PC-3 (cell line): ENCODE data around the gene OR51F1. TPM values are rescaled to one million over a fixed set of nuclear protein-coding genes. Genes with fewer than 3 reads are reported as not detected.

ENCODE experiments used
- ATAC-seq: fragments of 200-7000 bp; cut with Tn5 transposase; 2 replicates; pipeline ENCODE4 v1.9.1; 2020; ENCODE audit warnings: mild to moderate bottlenecking, moderate library complexity
- Bru-seq: library from RNA; stranded (reverse); fragments of 400-500 nt; gene quantifications from one replicate; lab custom pipeline; 2021; lab: Mats Ljungman, UMichigan
- BruChase-seq, 2 experiments: library from RNA; stranded (reverse); fragments of 400-500 nt; gene quantifications; one replicate each; lab custom pipeline; 2021; lab: Mats Ljungman, UMichigan
- BruUV-seq: library from RNA; stranded (reverse); fragments of 400-500 nt; replicated peaks from 2 replicates; lab custom pipeline; 2021; lab: Mats Ljungman, UMichigan
- CTCF ChIA-PET: fragments of 300-600 bp; sonication (Branson Sonifier 250); formaldehyde crosslinking; loops from one replicate; lab custom pipeline; 2022; ENCODE audit warnings: antibody characterized with exemption; lab: Charles Lee
- POLR2A ChIA-PET: fragments of 300-600 bp; sonication (Branson Sonifier 250); formaldehyde crosslinking; loops from one replicate; lab custom pipeline; 2022; ENCODE audit warnings: antibody characterized with exemption; ENCODE audit not compliant: unreplicated experiment; lab: Charles Lee
- DNase-seq: peaks from one replicate; pipeline ENCODE4 v3.0.0-alpha.2; 2015
- H2AFZ ChIP-seq: fragments of 300-600 bp; sonication (generic); 2 replicates; pipeline ENCODE4 v1.6.0; 2016; ENCODE audit warnings: antibody characterized with exemption, low read length
- H3F3A ChIP-seq: fragments of 300-600 bp; sonication (generic); one replicate; pipeline ENCODE4 v1.6.0; 2017; ENCODE audit warnings: antibody characterized with exemption, low read length, control low read depth, mild to moderate bottlenecking; ENCODE audit not compliant: unreplicated experiment
- H3K27ac ChIP-seq: fragments of 300-600 bp; sonication (generic); 2 replicates; pipeline ENCODE4 v1.5.1; 2016; ENCODE audit warnings: mild to moderate bottlenecking, low read length
- H3K27me3 ChIP-seq: fragments of 300-600 bp; sonication (generic); 2 replicates; pipeline ENCODE4 v1.6.1; 2016; ENCODE audit warnings: low read length, mixed read lengths
- H3K36me3 ChIP-seq: fragments of 300-600 bp; sonication (generic); 2 replicates; pipeline ENCODE4 v1.6.1; 2016; ENCODE audit warnings: low read depth, mixed run types, low read length, mixed read lengths
- H3K4me1 ChIP-seq: fragments of 300-600 bp; sonication (generic); 2 replicates; pipeline ENCODE4 v1.5.1; 2016; ENCODE audit warnings: low read length; ENCODE audit not compliant: insufficient read depth
- H3K4me2 ChIP-seq: fragments of 300-600 bp; sonication (generic); 2 replicates; pipeline ENCODE4 v1.6.0; 2016; ENCODE audit warnings: low read length
- H3K4me3 ChIP-seq: fragments of 300-600 bp; sonication (generic); 2 replicates; pipeline ENCODE4 v1.5.1; 2016; ENCODE audit warnings: mild to moderate bottlenecking, low read length, mixed read lengths
- H3K79me2 ChIP-seq: fragments of 300-600 bp; sonication (generic); 2 replicates; pipeline ENCODE4 v1.6.1; 2017; ENCODE audit warnings: low read length, mixed read lengths
- H3K9ac ChIP-seq: fragments of 300-600 bp; sonication (generic); 2 replicates; pipeline ENCODE4 v1.6.0; 2016; ENCODE audit warnings: mild to moderate bottlenecking, low read length
- H3K9me2 ChIP-seq: fragments of 300-600 bp; sonication (generic); replicated peaks from 2 replicates; pipeline ENCODE4 v1.6.1; 2016; ENCODE audit warnings: mixed run types, low read length, mixed read lengths
- H3K9me3 ChIP-seq: fragments of 300-600 bp; sonication (generic); 2 replicates; pipeline ENCODE4 v1.6.1; 2016; ENCODE audit warnings: low read length, mixed read lengths
- H4K20me1 ChIP-seq: fragments of 300-600 bp; sonication (generic); 2 replicates; pipeline ENCODE4 v1.6.1; 2016; ENCODE audit warnings: low read length, mixed read lengths
- EZH2 ChIP-seq: fragments of 300-600 bp; sonication (generic); IDR thresholded peaks from one replicate; pipeline ENCODE4 v1.6.1; 2017; ENCODE audit warnings: antibody characterized with exemption, mild to moderate bottlenecking, low read length; ENCODE audit not compliant: unreplicated experiment
- EZH2phosphoT487 ChIP-seq: fragments of 300-600 bp; sonication (generic); IDR thresholded peaks from 2 replicates; pipeline ENCODE4 v1.6.1; 2018; ENCODE audit warnings: mild to moderate bottlenecking, antibody characterized with exemption, low read length, borderline replicate concordance
- intact Hi-C: fragments of 100-400 bp; cut with micrococcal nuclease; formaldehyde crosslinking; loops from 2 replicates; pipeline ENCODE4 v1.9.0; 2023
- long read RNA-seq: library from polyadenylated mRNA; unstranded; transcript quantifications from one replicate; pipeline ENCODE4 v2.0.0, GENCODE V29; 2021; ENCODE audit not compliant: unreplicated experiment
- total RNA-seq: library from RNA; depleted of rRNA; stranded (reverse); fragments of >200 nt; gene quantifications from 2 replicates; pipeline ENCODE4 v1.2.3, GENCODE V29; 2014; rRNA removed
- TF ChIP-seq, protein P1 (sequence below): fragments of 300-600 bp; sonication (generic); conservative IDR thresholded peaks from 2 replicates; pipeline ENCODE4 v1.5.1; 2017; ENCODE audit warnings: antibody characterized with exemption, low read depth, mild to moderate bottlenecking, low read length

OR51F1 gene, protein sequence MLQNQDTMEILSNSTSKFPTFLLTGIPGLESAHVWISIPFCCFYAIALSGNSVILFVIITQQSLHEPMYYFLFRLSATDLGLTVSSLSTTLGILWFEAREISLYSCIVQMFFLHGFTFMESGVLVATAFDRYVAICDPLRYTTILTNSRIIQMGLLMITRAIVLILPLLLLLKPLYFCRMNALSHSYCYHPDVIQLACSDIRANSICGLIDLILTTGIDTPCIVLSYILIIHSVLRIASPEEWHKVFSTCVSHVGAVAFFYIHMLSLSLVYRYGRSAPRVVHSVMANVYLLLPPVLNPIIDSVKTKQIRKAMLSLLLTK
- not detected in 2 replicates for total RNA-seq
- not detected for Bru-seq, nascent RNA
- BruChase-seq, experiment 1, labeled RNA remaining after a 6-hour chase: not detected
- BruChase-seq, experiment 2, labeled RNA remaining after a 2-hour chase: not detected
- long read RNA-seq: 0 reads

DNA sequence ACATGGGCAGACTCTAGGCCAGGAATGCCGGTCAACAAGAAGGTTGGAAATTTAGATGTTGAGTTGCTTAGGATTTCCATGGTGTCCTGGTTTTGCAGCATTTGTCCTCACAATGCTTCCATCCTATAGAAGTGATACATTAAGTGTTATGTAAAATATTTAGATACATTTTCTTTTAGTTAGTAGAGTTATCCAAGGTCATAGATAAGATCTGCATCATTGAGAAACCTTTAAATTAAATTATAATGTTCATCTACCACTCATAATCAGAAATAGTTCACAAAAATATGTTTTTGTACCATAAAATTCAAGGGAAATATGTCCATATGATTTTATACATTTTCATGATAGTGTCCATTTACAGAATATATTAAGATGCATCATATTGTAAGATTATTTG, at the start of gene OR51F1:
Gene OR51F1 (minus strand): TSS at position 101 of the 400 bp plus-strand sequence. CDS start 0 bp downstream, at position 101.
- Histone ChIP-seq H2AFZ (no peak within 1 kb of the TSS), H3K4me2 (no peak within 1 kb of the TSS), H3K36me3 (no peaks in the 10 kb centered on the region), H4K20me1 (no peaks in the 10 kb centered on the region), H3K9me2 (no peaks in the 10 kb centered on the region), H3K27ac (no peak within 1 kb of the TSS), H3K4me3 (no peak within 1 kb of the TSS), H3K79me2 (no peaks in the 10 kb centered on the region), H3F3A (no peaks in the 10 kb centered on the region), H3K27me3 (no peaks in the 10 kb centered on the region), H3K4me1 (no peaks in the 10 kb centered on the region), H3K9ac (no peak within 1 kb of the TSS), H3K9me3 (no peaks in the 10 kb centered on the region)
- no TSS peak for BruUV-seq
- TF ChIP-seq EZH2phosphoT487 (no peak), EZH2 (no peak)
- TF ChIP-seq, protein P1, sequence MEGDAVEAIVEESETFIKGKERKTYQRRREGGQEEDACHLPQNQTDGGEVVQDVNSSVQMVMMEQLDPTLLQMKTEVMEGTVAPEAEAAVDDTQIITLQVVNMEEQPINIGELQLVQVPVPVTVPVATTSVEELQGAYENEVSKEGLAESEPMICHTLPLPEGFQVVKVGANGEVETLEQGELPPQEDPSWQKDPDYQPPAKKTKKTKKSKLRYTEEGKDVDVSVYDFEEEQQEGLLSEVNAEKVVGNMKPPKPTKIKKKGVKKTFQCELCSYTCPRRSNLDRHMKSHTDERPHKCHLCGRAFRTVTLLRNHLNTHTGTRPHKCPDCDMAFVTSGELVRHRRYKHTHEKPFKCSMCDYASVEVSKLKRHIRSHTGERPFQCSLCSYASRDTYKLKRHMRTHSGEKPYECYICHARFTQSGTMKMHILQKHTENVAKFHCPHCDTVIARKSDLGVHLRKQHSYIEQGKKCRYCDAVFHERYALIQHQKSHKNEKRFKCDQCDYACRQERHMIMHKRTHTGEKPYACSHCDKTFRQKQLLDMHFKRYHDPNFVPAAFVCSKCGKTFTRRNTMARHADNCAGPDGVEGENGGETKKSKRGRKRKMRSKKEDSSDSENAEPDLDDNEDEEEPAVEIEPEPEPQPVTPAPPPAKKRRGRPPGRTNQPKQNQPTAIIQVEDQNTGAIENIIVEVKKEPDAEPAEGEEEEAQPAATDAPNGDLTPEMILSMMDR: no peak
- POLR2A ChIA-PET: no interaction called here
- CTCF ChIA-PET: no interaction called here
- intact Hi-C loops: no loop called here
- DNase-seq: no peak
- no peak for ATAC-seq

DNA sequence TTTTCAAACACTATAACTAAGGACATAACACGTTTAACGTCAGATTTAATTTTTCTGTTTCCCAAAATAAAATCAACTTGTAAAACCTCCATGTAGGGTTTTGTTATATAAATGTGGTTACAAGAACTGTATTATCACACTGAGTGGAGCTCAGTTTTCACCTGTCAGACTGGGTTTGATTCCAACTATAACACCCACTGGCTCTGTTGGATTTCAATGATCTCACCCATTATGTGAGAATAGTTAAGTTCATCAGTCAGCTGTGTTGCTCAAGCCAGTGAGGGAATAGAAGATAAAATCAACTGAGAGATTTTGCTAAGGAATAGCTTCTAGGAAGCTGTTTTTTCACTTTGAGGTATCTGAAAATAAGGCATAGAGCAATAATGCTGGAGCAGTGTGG, 39.5 kb upstream of the OR51F1 start:
- H3K9me2 ChIP-seq: no peaks in the 10 kb centered on the region
- no peaks in the 10 kb centered on the region for H3K79me2 ChIP-seq
- DNase-seq (no peak), ATAC-seq (no peak)
- no peaks in the 10 kb centered on the region for H3F3A ChIP-seq
- H4K20me1 ChIP-seq: no peaks in the 10 kb centered on the region
- H3K9ac ChIP-seq: no peak overlapping the region
- H3K27me3 ChIP-seq: no peaks in the 10 kb centered on the region
- no peak overlapping the region for H3K27ac ChIP-seq
- POLR2A ChIA-PET: no interaction called here
- CTCF ChIA-PET: no interaction called here
- H3K4me2 ChIP-seq: no peak overlapping the region
- BruUV-seq: no TSS peak
- intact Hi-C loops: no loop called here
- TF ChIP-seq EZH2: no peak
- no peak overlapping the region for H2AFZ ChIP-seq
- H3K9me3 ChIP-seq: no peaks in the 10 kb centered on the region
- H3K36me3 ChIP-seq: no peaks in the 10 kb centered on the region
- no peaks in the 10 kb centered on the region for H3K4me1 ChIP-seq
- no peak overlapping the region for H3K4me3 ChIP-seq

DNA sequence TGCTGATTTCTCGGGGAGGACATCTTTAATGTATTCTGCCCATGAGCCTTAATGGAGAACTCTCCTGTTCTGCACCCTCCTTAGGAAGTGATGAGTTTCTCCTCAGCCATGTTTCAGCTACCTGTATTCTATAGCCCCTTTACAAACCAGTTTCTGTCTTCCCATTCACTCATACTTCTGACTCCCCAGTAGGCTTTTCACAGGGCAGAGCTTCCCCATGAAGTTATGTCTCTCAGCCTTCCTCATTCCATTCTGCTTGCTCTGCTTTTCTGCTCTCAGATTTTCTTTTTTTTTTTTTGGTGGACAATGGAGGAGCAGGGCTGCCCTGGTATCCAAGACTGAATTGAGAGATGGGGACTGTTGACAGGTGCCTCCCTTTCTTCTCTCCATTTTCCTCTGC, 38.7 kb upstream of the OR51F1 start:
- Histone ChIP-seq H4K20me1 (no peaks in the 10 kb centered on the region), H3K4me2 (no peak overlapping the region), H2AFZ (no peak overlapping the region), H3K9me2 (no peaks in the 10 kb centered on the region), H3K4me3 (no peak overlapping the region), H3K9ac (no peak overlapping the region), H3K9me3 (no peaks in the 10 kb centered on the region), H3K4me1 (no peaks in the 10 kb centered on the region), H3K27ac (no peak overlapping the region), H3F3A (no peaks in the 10 kb centered on the region), H3K36me3 (no peaks in the 10 kb centered on the region), H3K79me2 (no peaks in the 10 kb centered on the region), H3K27me3 (no peaks in the 10 kb centered on the region)
- intact Hi-C loops: no loop called here
- TF ChIP-seq EZH2phosphoT487: no peak
- no peak for TF ChIP-seq EZH2
- no peak for ATAC-seq
- DNase-seq: no peak
- ChIA-PET CTCF (no interaction called here), POLR2A (no interaction called here)
- no TSS peak for BruUV-seq
